Right cardiac atrium (tissue), 5 donors: ENCODE measurements around the gene RHEX. TPM values are rescaled to one million over a fixed set of nuclear protein-coding genes. Genes with fewer than 3 reads are reported as not detected.

Source experiments
- ATAC-seq, 2 donors: fragments of 200-7000 bp; cut with Tn5 transposase; one replicate each; pipeline versions ENCODE4 v1.8.0 to v1.9.1; 2020; ENCODE audit warnings: moderate library complexity in 2 of 2, mild to moderate bottlenecking in 1 of 2
- DNase-seq, 3 donors: peaks; one replicate each; pipeline ENCODE4 v3.0.0-alpha.2; 2020
- H3K27ac ChIP-seq: one replicate; pipeline ENCODE4 v1.5.1; 2013; ENCODE audit warnings: mild to moderate bottlenecking, low read length, control low read depth, moderate library complexity
- H3K27me3 ChIP-seq: one replicate; pipeline ENCODE4 v1.6.1; 2013; ENCODE audit not compliant: control insufficient read depth, insufficient read depth
- H3K4me1 ChIP-seq: one replicate; pipeline ENCODE4 v1.6.1; 2013; ENCODE audit warnings: low read length; ENCODE audit not compliant: control insufficient read depth, insufficient read depth
- H3K4me3 ChIP-seq: one replicate; pipeline ENCODE4 v1.5.1; 2013; ENCODE audit warnings: low read length, control low read depth
- H3K9me3 ChIP-seq: one replicate; pipeline ENCODE4 v1.6.1; 2013; ENCODE audit warnings: low read length; ENCODE audit not compliant: control insufficient read depth
- WGBS: extraction: QIAGEN DNeasy Blood & Tissue Kit; methylation state at CpG from one replicate; pipeline ENCODE4 v1.1.7; 2013; 5-methylcytosine and 5-hydroxymethylcytosine counted together
- intact Hi-C, 4 donors: fragments of 100-400 bp; cut with DNase I; formaldehyde crosslinking; loops; one replicate each; pipeline versions ENCODE4 v1.11.0 to v1.14.0; 2022 to 2023
- polyA plus RNA-seq: library from polyadenylated mRNA; stranded (reverse); fragments of 200-250 nt; gene quantifications from one replicate; pipeline ENCODE4 v1.2.3, GENCODE V29; 2013
- total RNA-seq, 4 donors: library from RNA; stranded (reverse); fragmentation: NEBNext Ultra II Directional; extraction: Animal tissue kit (Norgen Biotek cat#: 25700); gene quantifications; one replicate each; pipeline ENCODE4 v1.2.1, GENCODE V29; 2021
- donor health status: healthy with polysubstance abuse.
- donor health status: DM: no; HTN: yes; CAD: no.
- donor health status: DM: no; HTN: no; CAD: no.
- donor health status: DM: no; HTN: yes; CAD: no; lungs with severe emphysema.
- donor health status: DM: yes; HTN: yes; CAD: no.

The RHEX gene
- total and polyA plus RNA-seq, 5 donors: 0.17 to 1.7 (median 0.82) TPM; not detected in 2

- Histone ChIP-seq H3K27me3 (no peaks in the 10 kb centered on the region), H3K9me3 (no peaks in the 10 kb centered on the region), H3K27ac (no peak overlapping the region), H3K4me1 (no peaks in the 10 kb centered on the region), H3K4me3 (no peak overlapping the region)
- ATAC-seq (no peak), DNase-seq (no peak)
- intact Hi-C loops: no loop called here
- 96% methylated on average over 3 of the region's 3 CpGs for WGBS
These were observed 57.8 kb downstream of the RHEX start for GRCh38 chr1:206110820-206111219.

DNA sequence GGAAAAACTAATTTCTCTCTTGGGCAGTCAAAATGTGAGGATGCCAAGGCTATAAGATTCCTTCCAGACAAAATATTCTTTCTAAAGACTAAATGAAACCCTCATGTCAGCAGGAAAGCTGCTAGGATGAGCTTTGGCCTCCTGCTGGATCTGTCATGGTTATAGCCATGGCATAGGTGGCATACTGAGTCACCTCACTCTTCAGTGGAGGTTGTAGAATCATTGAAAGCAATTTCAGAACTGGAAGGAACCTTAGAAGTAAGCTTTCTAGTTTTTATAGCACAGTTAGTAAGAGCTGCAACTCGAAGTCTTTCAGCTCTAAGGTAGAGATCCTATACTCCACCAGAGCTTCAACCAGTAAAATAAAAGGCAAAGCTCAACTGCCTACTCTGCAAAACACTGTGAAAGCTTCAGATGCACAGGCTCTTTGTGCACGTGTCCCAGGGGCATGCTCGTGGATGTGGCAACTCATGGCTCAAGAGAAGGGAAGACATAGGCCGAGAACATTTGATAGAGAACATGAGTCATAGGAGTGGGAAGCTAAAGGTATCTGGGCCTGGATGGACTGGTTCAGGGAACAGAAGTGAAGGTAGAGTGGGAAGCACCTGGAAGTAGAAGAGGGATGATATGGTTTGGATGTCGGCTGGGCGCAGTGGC, 58.4 kb downstream of the RHEX start:
- no peak overlapping the region for H3K27ac ChIP-seq
- intact Hi-C loops: no loop called here
- WGBS: 89% methylated on average over 6 of the region's 6 CpGs
- no peaks in the 10 kb centered on the region for H3K27me3 ChIP-seq
- H3K9me3 ChIP-seq: no peaks in the 10 kb centered on the region
- ATAC-seq (no peak), DNase-seq (no peak)
- H3K4me1 ChIP-seq: no peaks in the 10 kb centered on the region
- H3K4me3 ChIP-seq: no peak overlapping the region

GRCh38 chr1:206112600-206113301, 59.8 kb downstream of the RHEX start:
- Histone ChIP-seq H3K27ac (no peak overlapping the region), H3K4me3 (no peak overlapping the region), H3K9me3 (no peaks in the 10 kb centered on the region), H3K4me1 (no peaks in the 10 kb centered on the region), H3K27me3 (no peaks in the 10 kb centered on the region)
- intact Hi-C loops: no loop called here
- peak in 1 of 2 donors; percentile 50 for ATAC-seq
- DNase-seq: peak in 1 of 3 donors; percentile 58
- 66% methylated on average over 9 of the region's 9 CpGs for WGBS

DNA sequence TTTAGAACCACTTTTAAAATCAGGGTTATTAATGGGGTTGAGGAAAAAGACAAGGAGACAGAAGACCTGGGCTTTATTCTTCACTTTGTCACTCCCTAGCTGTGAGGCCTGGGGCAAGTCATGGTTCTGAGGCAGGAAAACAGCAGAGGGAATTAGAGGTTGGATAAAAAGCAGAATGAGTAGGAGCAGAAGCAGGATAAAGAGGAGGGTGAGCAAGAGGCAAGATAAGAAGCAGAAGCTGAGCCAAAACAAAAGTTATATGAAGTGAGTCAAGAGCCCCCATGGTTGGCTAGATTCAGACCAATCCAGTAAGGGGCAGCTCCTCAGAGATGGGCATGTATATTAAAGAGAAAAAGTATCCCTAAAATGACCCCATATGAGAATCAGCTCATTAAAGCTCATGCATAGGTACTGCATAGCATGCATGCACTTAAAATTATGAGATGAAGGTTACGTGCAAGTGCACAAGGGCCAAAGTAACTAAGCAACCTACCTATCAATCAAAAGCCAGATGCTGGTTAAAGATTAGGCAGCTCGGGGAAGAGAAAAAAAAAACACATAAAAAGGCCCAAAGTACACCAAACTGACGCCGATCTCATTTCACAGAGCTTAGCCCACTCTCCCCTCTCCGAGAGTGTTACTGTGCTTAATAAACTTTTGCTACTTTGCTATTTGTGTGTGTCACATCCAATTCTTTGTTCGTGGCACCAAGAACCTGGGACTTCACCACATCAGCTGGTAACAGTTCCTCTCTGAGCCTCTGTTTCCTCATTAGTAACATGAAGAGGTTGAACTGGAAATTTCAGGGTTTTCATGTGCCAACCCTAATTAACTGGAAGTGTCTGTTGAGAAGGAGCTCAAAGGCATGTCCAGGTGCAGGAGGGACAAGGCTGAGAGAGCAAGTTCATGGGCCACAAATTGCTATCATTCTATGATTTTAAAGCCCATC, 62.0 kb downstream of the RHEX start:
- ATAC-seq: no peak
- Histone ChIP-seq H3K27me3 (no peaks in the 10 kb centered on the region), H3K4me3 (no peak overlapping the region), H3K27ac (no peak overlapping the region), H3K9me3 (no peaks in the 10 kb centered on the region), H3K4me1 (no peaks in the 10 kb centered on the region)
- 76% methylated on average over 6 of the region's 6 CpGs for WGBS
- intact Hi-C loops: no loop called here
- no peak for DNase-seq

GRCh38 chr1:206115791-206116190, 62.8 kb downstream of the RHEX start:
- H3K4me1 ChIP-seq: no peaks in the 10 kb centered on the region
- H3K27me3 ChIP-seq: no peaks in the 10 kb centered on the region
- no peak overlapping the region for H3K4me3 ChIP-seq
- intact Hi-C loops: no loop called here
- ATAC-seq (no peak), DNase-seq (no peak)
- no peak overlapping the region for H3K27ac ChIP-seq
- H3K9me3 ChIP-seq: no peaks in the 10 kb centered on the region
- WGBS: 95% methylated on average over 8 of the region's 8 CpGs

DNA sequence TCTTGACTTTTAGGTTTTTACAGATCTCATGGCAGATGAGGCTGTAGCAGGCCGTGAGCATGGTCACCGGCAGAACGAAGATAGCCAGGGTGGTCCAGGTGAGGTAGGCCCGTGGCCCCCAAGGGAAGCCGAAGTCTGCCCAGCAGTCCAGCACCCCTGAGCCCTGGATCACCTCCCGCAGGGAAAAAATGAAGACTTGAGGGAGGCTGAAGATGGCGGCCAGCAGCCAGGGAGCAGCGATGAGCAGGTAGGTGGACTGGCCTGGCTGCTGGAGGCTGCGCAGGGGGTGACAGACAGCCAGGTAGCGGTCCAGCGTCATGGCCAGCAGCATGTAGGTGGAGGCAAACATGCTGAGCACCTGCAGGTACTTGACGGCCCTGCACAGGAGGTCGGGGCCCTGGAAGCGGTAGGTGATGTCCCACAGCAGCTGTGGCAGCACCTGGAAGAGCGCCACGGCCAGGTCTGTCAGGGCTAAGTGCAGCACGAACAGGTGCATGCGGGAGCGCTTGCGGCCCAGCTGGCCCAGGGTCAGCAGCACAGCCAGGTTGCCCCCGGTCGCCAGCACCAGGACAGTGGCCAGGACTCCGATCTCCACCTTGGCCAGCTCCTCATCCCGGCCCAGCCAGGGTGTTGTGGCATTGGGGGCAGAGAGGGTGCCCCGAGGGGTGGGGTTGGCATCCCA, 63.4 kb downstream of the RHEX start:
- Histone ChIP-seq H3K4me1 (no peaks in the 10 kb centered on the region), H3K27me3 (no peaks in the 10 kb centered on the region), H3K9me3 (no peaks in the 10 kb centered on the region), H3K4me3 (no peak overlapping the region), H3K27ac (no peak overlapping the region)
- DNase-seq (peak in 1 of 3 donors; percentile 61), ATAC-seq (peak in 1 of 2 donors; percentile 17)
- 95% methylated on average over 25 of the region's 25 CpGs for WGBS
- intact Hi-C loops: no loop called here

DNA sequence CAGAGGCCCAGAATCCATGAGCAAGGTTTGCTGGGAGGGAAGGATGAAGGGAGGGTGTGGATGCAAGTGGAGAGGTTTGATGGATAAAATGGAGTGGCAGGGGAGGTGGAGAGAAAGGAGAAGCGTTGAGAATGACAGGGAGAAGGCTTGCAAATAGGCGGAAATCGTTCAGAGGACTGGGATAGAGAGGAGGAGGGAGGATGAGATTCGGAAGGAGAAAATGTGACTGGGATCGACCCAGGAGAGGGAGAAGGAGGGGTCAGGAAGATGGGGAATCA, 63.8 kb downstream of the RHEX start:
- H3K27ac ChIP-seq: no peak overlapping the region
- no peaks in the 10 kb centered on the region for H3K4me1 ChIP-seq
- H3K27me3 ChIP-seq: no peaks in the 10 kb centered on the region
- intact Hi-C loops: no loop called here
- peak overlapping the region; percentile 50 for H3K4me3 ChIP-seq
- H3K9me3 ChIP-seq: no peaks in the 10 kb centered on the region
- DNase-seq: no peak
- no peak for ATAC-seq
- 19% methylated on average over 5 of the region's 5 CpGs for WGBS

DNA sequence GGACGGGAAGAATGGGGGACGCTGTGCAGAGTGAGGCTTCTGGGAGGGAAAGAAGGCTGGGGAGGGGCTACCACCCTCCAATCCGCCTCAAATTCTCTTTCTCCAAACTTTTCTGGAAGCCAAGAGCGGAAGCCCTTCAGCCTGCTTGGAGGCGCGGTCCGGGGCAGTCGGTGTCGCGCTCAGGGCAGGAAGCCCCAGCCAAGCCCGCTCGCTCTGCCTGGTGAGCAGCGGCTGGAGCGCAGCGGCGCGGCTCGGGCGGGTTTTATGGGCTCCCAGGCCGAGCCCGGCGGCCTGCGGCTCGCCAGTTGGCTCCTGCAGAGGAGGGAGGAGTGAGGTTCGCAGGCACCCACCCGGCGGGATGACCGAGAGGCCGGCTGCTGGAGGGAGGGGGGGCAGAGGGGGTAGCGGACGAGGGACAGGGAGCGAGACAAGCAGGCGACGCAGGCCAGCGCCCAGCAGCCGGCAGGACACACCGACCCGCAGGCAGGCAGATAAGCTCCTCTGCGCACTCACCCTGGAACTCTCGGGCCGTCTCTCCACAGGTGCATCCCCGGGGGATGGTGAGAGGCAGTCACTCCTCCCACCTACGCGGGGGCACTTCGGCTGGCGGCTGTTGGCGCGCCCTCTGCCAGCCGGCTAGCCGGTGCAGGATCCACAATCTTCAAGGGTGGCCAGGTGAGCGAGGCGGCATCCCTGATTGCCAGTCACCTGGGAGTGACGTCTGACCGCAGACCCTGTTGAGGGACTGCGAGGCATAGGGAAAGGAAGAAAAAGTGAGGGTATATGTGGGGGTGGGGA, 64.4 kb downstream of the RHEX start, which contains the start of gene AVPR1B:
TSS of gene AVPR1B (minus strand) at position 238 of the 798 bp plus-strand sequence. CDS start 498 bp downstream, outside the sequence.
- WGBS: 1% methylated on average over 55 of the region's 55 CpGs
- intact Hi-C loops: no loop called here

DNA sequence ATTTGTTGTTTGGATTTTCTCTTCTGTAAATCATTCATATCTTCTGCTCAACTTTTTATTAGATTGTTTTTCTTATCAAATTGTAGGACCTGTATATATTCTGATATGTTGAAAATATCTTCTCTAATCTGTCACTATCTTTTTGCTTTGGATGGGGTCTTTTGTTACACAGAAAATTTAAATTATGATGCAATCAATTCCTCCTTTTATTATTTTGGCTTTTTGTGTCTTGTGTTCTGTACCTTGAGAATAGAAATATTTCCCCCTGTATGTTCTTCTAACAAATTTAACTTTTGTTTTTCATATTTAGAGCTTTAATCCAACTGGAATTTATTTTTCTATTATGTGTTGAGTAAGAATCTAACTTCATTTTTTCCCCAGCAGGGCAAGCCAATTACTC, 67.4 kb downstream of the RHEX start:
- DNase-seq: no peak
- H3K9me3 ChIP-seq: no peaks in the 10 kb centered on the region
- no peaks in the 10 kb centered on the region for H3K27me3 ChIP-seq
- ATAC-seq: no peak
- no peaks in the 10 kb centered on the region for H3K4me1 ChIP-seq
- intact Hi-C loops: no loop called here
- no peak overlapping the region for H3K4me3 ChIP-seq
- no peak overlapping the region for H3K27ac ChIP-seq

More for the DNA sequence above, 64.4 kb downstream of the RHEX start, which contains the start of gene AVPR1B:
- Histone ChIP-seq H3K9me3 (no peaks in the 10 kb centered on the region), H3K4me3 (peak within 1 kb of the TSS; percentile 50), H3K27ac (no peak within 1 kb of the TSS), H3K27me3 (no peaks in the 10 kb centered on the region), H3K4me1 (no peaks in the 10 kb centered on the region)
- peak; percentile 65 to 87 (median 85) for DNase-seq
- ATAC-seq: peak; percentile 86

DNA sequence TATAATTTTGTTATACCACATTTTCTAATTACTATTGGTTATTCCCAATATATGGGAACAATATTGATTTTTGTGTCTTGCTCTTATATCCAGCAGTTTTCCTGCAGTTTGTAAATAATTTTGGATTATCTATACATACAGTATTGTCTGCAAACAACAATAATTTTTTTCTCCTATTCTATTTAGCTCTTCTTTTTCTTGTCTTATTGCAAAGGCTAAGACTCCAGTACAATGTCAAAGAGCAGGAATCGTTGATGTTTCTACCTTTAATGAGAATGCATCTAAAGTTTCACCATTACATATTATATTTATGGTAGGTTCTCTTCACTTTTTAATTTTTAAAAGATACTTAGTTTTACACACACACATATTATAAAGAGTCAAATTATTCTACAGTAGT, 68.3 kb downstream of the RHEX start:
- 84% methylated on average over 1 of the region's 1 CpG for WGBS
- Histone ChIP-seq H3K4me3 (no peak overlapping the region), H3K27me3 (no peaks in the 10 kb centered on the region), H3K27ac (no peak overlapping the region), H3K9me3 (no peaks in the 10 kb centered on the region), H3K4me1 (no peaks in the 10 kb centered on the region)
- intact Hi-C loops: no loop called here
- ATAC-seq (no peak), DNase-seq (no peak)
